Hindlimb muscle (tissue), 1 donor: ENCODE data around the gene HIGD1A. TPM values are rescaled to one million over a fixed set of nuclear protein-coding genes. Genes with fewer than 3 reads are reported as not detected.

ENCODE experiments used
- DNase-seq: peaks from one replicate; pipeline ENCODE4 v3.0.0-alpha.2; 2013
- polyA plus RNA-seq: library from polyadenylated mRNA; unstranded; fragments of 120-200 nt; gene quantifications from one replicate; pipeline ENCODE4 v1.2.1, GENCODE V29; 2013; ENCODE audit not compliant: insufficient read length

HIGD1A gene
- polyA plus RNA-seq, 1 donor: 63.7 TPM

DNA sequence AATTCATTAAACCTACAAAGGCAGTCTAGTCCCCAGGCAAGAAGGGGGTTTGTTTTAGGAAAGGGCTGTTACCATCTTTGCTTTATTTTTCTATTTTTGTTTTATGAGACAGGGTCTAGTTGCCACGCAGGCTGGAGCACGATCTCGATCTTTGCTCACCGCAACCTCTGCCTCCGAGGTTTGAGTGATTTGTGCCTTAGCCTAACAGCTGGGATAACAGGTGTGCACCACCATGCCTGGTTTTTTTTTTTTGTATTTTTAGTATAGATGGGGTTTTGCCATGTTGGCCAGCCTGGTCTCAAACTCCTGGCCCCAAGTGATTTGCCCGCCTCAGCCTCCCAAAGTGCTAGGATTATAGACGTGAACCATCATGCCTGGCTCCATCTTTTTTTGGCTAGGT is 4.9 kb downstream of the HIGD1A start:
- DNase-seq: no peak

DNA sequence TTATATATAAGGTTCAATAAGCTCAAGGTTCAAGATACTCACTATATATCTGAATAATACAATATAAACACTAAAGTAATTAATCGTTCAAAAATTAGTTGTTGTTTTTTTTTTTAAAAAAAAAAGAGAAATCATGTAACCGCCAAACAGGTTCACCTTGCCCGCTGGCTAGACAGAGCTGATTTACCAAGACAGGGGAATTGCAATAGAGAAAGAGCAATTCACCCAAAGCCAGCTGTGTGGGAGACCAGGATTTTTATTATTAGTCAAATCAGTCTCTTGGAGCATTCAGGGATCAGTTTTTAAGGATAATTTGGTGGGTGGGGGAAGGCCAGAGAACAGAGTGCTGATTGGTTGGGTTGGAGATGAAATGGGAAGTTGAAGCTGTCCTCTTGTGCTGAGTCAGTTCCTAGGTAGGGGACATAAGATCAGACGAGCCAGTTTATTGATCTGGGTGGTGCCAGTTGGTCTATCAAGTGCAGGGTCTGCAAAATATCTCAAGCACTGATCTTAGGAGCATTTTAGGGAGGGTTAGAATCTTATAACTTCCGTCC is 7.9 kb downstream of the HIGD1A start:
- DNase-seq: no peak

DNA sequence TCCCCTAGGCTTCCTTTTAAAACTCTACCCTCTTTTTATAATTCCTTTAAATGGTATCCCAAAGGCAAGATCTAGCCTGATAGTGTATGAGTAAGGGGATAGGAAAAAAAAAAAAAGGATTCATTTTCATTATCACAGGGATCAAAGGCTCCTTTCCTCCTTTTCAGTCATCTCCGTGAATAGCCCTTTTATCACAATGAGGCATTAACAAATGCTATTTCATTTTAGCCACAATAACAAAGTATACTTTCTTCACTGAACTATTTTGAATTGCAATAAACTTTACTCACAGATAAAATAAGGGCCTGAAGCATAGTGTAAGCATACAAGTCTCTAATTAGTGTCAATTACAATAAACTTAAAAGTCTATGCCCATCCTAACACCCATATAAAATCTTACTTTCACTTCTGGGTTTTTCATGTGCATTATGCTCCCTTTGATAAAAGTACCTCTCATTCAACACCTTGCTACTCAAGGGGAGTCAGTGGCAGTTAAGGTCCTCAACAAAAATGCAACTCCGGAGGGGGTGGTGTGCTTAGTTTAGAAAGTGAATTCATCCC is 8.6 kb downstream of the HIGD1A start:
- DNase-seq: no peak

DNA sequence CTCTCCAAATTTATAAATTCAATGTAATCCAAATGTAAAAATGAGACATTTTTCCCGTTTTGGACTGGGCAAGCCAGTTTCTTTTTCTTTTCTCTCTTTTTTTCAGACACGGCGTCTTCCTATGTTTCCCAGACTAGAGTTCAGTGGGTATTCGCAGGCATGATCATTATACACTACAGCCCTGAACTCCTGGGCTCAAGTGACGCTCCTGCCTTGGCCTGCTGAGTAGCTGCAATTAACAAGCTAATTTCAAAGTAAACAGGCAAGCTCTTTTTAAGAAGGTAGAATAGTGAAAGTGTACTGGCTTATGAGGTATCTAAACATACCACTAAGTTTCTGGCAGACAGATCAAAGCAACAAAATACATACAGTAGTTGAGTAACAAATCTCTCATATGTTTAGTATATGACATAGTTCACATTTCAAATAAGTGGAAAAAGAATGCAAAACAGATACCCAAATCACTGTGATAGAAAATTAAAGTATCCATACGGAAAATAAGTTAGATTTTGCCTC is 13.5 kb downstream of the HIGD1A start:
- DNase-seq: no peak

DNA sequence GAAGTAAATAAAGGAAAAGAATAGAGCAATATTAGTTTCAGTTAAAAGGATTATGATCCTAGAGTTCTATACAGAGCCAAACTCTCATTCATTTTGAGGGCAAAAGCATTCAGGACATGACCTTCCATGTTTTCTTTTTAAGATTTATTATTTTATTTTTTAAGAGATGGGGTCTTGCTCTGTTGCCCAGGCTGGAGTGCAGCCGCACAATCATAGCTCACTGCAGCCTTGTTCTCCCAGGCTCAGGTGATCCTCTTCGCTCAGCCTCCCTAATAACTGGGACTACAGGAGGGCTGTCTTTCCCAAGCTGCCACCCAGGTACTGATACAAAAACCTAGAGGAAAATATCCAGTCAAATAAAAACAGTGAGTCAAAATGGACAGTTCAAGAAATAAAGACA is 17.7 kb downstream of the HIGD1A start:
- no peak for DNase-seq

DNA sequence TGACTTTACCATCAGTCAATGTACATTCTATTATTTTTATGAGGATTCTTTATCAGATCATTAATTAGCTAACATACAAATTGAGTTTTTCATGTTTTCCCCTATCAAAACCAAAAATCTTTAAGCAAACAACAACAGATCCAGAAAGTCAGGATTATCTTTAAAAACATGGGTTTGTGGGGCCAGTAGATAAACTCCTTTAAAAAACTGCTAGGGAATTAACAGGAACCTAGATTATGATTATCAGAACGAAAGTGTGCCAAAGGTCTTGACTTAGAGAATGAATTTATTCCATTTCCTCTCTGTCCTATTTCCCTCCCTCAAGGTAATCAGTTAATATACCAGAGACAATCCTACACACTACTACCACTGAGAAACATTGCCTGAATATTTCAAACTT is 18.1 kb downstream of the HIGD1A start:
- DNase-seq: no peak

DNA sequence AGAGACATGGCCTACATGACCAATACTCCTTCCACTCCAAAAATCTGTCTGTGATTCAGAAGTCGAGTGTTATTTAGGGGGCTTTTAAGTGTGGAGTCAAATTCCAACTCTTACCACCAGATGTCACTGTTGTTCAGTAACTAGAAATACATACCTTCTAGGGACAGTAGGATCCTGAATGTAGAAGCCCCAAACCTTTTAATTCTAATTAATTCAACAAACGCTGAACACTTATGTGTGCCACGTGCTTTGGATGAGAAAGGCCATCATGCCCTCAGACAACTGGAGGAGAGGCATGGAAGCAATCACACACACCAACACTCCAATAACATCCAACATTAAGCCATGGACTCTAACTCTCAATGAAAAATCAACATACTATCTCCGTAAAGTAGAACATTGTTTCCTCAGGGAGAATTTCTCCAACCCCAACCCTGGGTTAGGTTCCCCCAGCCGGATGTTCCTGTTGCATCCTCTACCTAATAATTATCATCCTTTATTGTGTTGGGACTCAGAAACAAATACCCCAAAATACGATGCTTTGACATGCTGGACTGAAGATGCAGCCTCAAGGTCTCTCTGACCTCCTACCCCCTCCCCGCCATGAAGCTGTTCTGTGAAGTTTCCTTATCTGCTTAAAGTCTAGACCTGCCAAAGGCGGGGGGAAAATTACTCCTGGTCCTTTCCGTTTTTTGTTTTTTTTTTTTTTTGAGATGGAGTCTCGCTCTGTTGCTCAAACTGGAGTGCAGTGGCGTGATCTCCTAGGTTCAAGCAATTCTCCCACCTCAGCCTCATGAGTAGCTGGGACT is 23.2 kb downstream of the HIGD1A start:
- peak; percentile 65 for DNase-seq

DNA sequence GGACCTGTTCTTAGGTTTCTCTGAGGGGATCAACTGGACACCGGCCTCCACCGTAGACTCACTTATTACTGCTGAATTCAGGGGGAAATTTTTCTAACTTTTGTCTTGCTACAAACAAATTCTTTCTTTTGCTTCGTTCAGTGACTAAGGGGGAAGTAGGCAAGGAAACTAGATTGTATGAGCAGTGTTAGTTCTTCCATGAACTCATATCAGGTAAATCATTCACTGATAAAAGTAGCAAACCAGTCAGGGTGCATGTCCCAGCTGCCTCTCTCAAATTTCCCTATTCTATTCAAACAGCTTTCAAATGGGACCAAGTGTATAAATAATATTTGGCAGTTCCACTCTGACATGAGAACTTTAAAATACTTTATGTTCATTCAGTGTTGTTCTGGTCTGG is 23.9 kb downstream of the HIGD1A start:
- no peak for DNase-seq

DNA sequence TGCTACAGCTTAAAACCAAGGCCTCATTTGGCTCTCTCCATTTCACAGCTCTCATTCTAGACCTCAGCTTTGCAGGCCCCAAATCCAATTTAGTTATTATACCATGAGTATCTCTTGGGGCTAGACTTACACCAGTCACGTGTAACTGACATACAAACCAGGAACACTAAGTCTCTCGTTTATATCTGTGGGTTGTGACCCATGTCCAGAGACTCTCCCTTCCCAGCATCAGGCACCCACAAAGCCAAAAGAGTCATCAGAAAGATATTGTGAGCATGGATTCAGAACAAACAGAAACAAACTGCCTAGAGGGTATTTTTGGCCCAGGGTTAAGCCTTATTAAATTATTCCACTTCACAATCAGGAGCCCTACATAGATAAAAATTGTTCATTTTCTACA is 25.6 kb downstream of the HIGD1A start:
- DNase-seq: no peak

DNA sequence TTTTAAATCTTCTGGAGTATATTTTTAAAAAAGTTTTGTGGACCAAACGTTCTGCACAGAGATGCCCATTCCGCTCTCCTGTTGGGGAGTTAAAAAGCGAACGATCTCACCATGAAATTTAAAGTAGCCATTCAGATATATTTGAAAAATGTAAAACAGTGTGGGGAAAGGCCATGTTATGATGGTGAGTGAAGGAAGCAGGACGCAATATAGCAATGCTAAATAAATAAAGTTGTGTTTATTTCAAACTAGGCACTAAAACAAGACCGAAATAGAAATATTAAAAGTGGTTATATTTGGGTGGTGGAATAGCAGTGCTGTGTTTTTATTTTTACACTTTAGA is 30.9 kb downstream of the HIGD1A start:
- no peak for DNase-seq

DNA sequence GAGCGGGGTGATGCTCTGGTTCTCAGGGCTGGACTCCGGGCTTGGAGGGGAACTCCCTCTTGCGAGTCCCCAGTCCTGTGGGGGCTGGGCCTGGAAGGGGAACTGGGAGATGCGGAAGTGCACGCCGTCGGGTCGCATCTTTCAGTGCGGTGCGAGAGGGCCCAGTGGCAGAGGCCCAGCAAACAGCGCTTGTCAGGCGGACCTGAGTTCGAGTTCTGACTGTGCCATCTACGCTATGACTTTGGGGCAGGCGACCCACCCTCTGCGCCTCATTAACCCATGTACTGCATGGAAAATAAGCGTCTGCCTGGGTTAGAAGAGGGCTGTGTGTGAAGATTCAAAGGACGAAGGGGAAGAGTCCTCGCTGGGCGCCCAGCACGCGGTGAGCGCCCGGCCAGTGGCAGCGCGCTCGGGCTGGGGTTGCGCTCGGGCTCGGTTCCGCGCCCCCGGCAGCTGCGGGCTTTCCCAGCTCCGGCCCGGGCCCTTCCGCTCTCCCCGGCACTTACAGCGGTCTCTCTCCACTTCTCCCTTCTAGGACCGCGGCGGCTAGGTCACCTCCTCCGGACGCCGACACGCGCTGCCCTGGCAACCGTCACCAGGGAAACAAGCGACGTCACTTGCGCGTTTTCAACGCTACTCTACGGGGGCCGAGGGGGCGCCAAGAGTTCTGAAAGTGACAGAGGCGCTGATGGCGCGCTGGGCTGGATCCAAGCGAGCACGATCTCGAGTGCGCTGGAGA is 31.5 kb downstream of the HIGD1A start, which contains the start of gene CCDC13:
TSS of gene CCDC13 (minus strand) at position 584 of the 739 bp plus-strand sequence. CDS start 14,908 bp downstream, outside the sequence.
- DNase-seq: peak; percentile 93

DNA sequence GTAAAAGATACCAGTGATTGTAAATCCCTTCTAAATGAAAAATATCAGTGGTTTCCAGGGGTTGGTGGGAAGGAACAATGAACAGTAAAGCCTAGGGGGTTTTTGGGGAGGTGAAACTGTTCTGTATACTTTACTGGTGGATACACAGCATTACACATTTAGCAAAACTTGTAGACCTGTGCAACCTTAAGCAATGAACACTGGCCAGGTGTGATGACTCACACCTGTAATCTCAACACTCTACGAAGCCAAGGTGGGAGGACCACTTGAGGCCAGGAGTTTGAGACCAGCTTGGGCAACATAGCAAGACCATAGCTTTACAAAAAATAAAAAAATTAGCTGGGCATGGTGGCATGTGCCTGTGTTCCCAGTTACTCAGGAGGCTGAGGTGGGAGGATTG is 33.0 kb downstream of the HIGD1A start:
- DNase-seq: no peak

DNA sequence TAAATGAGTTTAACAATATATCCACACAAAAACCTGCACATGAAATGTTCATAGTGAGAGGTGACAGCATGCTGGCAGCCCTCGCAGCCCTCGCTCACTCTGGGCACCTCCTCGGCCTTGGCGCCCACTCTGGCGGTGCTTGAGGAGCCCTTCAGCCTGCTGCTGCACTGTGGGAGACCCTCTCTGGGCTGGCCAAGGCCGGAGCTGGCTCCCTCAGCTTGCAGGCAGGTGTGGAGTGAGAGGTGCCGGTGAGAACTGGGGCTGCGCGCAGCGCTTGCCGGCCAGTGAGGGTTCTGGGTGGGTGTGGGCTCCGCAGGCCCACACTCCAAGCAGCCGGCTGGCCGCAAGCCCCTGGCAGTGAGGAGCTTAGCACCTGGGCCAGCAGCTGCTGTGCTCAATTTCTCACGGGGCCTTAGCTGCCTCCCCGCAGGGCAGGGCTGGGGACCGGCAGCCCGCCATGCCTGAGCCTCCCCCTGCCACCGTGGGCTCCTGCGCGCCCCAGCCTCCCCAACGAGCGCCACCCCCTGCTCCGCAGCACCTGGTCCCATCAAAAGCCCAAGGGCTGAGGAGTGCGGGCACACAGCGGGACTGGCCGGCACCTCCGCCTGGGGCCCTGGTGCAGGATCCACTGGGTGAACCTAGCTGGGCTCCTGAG is 34.7 kb downstream of the HIGD1A start:
- DNase-seq: no peak

DNA sequence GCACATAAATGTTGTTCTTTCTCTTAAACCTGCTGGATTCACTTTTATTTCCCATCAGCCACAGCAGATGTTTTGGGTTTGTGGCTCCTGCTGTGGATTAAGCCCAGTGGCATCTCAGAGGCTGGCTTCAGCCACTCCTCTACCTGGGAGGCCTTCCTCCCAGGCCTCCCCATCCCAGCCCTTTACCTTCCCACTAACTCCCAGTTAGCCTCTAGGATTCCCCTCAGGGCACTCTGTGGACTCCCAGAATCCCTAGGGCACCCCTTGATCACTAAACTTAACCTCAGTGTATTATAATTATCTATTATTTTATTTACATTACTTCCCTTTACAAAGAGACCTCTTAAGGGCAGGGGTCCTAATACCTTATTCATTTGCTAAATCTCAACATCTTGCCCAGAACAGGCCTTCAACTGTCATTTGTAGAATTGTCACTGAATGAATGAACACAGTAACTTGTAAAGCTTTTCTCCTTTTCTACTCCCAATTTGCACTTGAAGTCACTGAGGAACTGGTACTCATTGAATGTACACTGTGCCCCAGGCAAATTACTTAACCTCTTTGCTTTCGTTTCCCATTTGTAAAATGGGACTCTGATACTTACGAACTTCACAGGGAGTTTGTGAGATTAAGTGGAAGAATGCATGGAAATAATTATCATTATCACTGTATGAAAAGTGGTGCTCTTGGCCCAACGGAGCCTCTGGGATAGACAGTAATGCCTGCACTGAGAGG is 39.6 kb downstream of the HIGD1A start:
- DNase-seq: no peak

DNA sequence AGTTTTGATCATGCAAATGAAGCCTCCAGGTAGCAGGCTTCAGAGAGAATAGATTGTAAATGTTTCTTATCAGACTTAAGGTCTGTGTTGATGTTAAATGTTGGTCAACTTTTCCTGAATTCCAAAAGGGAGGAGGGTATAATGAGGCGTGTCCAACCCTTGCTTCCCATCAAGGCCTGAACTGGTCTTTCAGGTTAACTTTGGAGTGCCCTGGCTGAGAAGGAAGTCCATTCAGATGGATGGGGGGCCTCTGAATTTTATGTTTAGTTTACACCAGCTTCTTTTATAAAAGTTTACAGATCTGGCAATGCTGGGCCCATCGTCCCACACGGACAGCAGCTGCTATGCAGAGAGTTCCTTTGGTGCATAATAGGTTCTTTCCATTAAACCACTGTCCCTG is 40.2 kb downstream of the HIGD1A start:
- DNase-seq: no peak

DNA sequence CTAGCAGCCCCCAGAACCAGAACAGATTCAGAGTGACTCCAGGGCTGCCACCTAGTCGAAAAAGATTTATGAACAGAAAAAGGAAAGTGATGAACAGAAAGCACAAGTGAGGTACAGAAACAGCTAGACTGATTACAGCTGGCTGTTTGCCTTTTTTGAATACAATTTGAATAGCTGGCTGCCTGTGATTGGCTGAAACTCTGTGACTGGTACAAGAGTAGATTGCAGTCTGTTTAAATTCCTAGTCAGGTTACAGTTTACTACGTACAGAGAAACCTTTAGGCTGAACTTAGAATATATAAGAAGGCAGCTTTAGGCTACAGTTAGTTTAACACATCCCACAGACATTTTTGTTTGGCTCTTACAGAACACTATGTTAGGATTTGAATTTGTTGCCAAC is 41.3 kb downstream of the HIGD1A start:
- DNase-seq: no peak

DNA sequence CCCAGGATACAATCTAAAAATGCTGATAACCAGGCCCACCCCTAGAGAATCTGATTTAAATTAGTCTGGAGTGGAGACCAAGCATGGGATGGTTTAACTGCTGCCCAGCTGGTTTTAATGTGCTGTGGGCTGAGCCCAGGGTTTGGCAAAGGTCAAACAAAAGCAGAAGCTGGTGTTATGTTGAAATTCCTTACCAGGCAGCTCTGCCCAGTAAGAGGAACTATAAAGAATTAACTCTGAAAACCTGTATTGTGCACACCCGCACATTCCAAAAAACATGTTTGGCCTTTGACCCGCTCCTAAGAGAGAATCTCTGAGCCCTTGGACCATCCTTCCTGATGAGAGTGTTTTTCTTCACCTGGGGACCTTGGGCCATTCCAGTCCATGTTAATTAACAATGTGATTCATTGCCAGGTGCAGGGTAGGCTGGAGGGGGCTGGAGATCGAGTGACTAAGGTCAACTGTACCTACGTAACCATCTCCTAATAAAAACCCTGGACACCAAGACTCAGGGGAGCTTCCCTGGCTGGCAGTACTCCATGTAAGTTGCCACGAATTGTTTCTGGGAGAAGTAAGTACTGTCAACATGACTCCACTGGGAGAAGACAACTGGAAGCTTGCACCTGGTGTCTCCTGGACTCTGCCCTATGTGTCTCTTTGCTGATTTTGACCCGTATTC is 42.1 kb downstream of the HIGD1A start:
- no peak for DNase-seq

DNA sequence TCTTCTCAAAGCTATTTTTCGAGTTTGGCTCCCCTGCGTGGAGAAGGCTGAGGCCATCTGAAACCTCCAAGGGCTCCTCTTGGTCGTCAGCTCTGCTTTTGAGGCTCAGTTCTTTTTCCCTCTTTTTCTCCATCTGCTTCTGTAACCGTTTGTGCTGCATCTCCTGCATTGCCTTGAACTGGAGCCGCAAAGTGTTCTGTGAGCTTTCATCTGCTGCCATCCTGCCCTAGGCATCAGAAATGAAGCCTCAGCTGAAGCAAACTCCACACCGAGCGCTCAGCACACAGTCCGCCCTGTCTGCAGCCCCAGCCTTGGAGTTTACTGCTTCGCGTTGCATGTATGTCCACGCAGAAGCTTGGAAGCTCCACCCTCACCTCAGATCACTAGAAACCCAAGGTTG is 46.2 kb downstream of the HIGD1A start:
- no peak for DNase-seq

DNA sequence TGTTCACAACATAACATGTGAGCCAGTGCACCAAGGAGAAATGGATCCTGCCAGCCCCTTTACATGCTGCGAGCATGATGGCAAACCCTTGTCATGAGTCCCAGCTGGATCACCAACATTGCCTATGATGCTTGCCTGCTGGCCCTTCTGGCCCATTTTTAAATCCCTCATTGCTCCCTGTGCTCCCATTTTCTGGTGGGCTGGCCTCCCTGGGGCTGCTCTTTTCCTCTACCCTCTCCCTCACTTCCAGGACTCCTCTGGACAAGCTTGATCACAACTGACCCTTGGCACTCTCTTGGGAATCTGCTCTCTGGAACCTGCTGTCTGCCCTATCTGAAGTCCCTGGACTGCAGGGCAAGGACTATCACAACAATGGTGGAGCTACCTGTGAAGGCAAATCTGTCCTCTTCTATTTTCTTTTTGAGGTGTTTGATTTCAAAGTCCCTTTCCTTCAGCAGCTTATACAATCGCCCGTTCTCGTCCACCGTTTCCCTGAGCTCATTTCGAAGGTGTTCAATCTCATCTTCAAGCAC is 47.5 kb downstream of the HIGD1A start:
- no peak for DNase-seq

DNA sequence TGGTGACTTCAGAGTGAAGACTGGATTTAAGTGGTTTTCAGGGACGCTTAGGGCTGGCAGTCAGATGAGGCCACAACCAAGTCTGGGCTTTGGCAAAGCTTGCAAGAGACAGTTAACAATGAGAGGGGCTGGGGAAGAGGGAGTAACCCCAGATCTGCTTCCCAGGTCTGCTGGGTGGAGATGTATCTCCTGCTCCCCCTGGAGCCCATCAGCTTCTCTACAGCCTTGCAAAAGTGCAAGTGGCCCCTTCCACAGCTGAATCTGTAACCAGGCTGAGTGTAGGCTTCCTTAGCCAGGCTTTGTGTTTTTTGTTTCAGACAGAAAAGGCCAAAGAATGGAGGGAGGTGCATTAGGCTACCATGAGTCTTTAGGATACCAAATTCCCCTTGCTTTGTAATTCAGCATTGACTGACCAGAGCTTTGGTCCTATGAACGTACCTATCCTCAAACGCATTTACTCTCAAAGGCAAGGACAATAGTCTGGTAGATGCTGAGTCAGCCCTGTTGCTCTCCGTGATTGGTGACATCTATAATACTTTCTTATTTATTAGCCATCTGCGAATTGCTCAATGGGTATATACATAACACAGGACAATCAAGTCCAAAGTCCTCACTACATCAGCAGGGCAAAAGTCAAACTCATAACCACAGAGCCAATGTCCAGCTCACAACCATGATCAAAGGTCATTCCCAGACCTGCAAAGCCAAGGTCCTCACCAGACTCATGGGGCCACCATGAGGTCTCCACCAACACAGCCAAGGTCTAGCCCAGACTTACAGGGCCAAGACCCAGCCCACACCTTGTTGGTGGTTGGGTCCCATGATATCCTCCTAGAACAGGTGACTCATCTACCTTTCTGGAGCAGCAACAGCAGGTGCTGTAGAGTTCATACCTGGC is 48.4 kb downstream of the HIGD1A start:
- no peak for DNase-seq
